DMS 273 (cell line): Measurements from ENCODE around the gene TFEB.
A peak's percentile ranks its signal among the peaks of the same experiment; 100 is the strongest.

Experiments used
- DNase-seq: peaks from one replicate; lab custom pipeline; 2025; ENCODE audit not compliant: unreplicated experiment; lab: John Stamatoyannopoulos, UW

TFEB gene

DNA sequence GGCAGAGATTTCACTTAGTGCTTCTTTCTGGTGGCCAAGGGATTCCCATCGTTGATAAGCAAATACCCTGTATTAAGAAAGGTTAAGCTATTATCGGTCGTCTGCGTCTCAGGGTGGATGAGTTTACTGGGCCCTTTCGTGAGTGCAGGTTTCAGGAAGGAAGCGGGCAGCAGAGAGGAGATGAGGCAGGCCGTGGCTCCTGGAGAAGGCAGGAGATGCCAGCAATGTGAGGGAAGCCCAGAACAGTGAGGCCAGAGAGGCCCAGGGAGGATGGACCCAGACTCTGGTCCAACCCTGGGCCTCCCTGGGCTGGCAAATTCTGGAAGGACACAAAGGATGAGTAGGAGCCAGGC, 11.2 kb downstream of the TFEB start:
- DNase-seq: no peak

GRCh38 chr6:41723530-41724227, 11.7 kb downstream of the TFEB start:
- no peak for DNase-seq

GRCh38 chr6:41722969-41723529, 12.4 kb downstream of the TFEB start:
- no peak for DNase-seq

DNA sequence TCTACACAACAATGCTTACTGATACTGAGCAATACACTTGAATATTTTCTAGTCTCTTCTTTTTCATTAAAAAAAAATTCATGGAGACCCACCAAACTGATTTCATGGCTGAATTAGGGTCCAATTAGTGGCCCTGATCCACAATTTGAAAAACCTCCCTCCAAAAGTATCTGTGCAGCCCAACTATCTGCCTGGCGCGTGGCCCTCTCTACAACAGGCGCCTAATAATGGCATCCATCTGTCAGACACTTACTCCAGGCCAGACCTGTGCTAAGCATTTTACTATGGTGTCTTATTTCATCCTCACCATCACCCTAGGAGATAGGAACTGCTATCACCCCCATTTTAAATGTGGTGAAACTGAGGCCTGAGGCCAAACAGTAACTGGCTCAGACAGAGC, 14.0 kb downstream of the TFEB start:
- peak; percentile 37 for DNase-seq

DNA sequence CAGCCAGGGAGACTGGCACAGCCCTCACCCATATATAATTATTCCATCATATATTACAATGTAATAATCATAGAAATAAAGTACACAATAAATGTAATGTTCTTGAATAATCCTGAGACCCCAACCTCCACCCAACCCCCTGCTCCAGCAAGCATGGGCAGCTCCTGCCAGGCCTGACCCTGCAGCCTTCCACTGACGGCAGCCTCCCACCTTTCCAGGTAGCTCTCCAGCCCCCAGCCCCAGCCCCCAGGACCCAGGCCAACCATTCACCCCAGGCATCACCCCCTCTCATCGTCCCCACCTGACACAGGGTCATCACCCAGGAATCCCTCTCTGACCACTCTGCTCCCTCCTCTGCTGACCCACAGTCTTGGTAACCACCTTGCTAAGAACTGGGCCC, 14.6 kb downstream of the TFEB start:
- no peak for DNase-seq

GRCh38 chr6:41720262-41720620, 15.2 kb downstream of the TFEB start:
- DNase-seq: no peak

DNA sequence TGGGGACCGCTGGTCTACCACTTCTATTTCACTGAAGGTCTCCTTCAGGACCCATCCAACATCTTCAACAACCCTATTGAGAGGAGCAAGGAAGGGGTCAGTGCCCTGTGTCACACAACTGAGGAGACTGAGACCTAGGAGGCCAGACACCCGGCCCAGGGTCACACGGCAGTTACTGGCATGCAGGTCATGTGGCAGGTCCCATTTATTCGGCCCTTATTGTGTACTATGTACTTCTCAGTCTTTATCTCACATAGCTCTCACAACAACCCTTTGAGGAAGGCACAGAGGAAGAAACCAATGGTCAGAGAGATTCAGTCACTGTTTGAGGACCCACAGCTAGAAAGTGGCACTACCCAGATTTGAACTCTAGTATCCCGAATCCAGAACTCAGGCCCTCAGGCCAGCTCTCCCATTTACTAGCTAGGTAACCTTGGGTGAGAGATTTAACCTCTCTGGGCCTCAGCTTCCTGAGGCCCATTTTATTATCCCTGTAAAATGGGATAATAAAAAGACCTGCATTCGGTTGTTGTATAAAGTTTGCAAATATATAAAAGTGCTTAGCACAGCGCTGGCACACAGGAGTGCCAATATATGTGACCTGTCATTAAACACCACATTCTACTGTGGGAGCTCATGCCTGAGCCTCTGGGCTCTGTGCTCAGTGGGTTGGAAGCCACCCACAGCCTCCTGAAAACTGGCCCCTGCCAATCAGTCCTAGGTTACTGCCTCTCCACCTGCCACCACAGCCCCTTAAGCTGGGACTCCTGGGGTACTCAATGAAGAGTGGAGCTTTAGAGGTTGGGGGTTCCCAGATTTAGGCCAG, 15.8 kb downstream of the TFEB start:
- no peak for DNase-seq

GRCh38 chr6:41718828-41719227, 16.6 kb downstream of the TFEB start:
- no peak for DNase-seq

DNA sequence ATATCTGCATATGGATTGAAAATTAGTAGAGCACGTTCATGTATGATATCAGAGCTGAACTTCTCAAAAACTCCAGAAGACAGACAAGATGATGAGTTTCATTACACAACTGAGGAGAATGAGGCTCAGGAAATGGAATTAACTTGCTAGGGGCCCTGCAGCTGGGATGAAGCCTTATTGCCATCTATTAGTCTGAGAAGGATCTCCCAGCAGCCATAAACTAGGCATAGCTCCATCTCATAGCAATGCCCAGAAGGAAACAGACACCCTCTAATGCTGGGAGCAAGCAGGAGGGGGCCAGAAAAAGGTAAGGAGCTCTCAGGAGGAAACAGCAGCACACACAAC, 18.0 kb downstream of the TFEB start:
- DNase-seq: no peak

- DNase-seq: peak; percentile 48
Measured at GRCh38 chr6:41716516-41717391, 18.7 kb downstream of the TFEB start.

DNA sequence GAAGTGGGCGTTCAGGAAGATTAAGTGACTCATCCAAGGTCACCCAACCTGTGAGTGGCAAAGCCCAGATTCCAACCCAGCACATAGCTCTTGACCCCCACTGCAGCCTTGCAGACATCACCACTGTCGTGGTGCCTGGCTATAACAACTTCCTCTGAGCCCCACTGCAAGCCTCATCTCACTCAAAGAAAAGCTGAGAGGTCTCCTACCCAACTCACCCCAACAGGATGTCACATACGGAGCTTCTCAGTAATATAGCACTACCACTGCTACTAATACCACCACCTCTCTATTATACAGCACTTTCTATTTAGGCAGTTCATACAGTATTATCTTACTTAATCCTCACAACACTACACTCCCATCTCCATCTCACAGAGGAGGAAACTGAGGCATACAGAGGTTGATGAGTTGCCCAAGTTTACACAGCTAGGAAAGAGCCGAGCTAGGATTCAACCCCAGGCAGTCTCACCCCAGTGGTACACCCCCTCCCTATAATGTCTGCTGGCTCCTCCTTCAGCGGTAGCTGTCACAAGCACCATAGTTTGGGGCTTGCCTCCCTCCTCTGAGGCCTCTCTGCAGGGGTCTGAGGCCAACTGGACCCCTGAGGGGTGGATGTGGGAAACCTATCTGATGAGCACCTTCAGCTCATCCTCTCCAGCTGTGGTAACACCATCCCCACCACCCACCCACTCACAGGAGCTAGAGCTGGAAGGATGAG, 19.5 kb downstream of the TFEB start:
- DNase-seq: no peak

DNA sequence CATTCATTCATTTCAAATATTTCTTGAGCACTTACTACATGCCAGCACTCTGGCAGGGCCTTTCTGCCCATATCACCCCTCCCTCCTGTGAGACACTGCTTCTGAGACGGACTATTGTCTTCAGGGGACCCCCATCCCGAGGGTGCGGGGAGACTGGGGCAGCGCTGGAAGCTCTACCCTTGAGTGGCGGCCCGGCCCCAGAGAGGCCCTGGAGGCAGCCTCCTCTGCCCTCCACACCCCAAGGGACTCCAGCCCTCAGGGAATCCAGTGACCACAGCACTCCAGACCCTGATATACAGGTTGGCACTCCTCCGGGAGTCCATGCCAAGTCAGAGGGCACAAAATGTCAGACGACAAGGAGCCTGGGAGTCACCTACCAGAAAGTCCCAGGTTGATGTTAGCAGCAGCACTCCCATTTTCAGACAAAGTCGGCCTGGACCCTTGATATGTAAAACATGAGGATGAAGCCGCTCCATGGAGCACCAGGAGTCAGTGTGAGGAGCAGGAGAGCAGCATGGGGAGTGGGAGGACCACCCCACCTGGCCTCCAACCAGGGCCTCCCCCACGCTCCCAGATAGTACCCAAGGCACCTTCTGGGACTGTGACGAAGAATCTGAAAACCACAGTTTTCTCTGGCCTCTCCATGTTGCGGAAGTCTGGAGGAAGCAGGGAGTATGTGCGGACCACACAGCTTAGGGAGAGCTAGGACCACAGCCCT, 20.7 kb downstream of the TFEB start:
- no peak for DNase-seq

- no peak for DNase-seq
Measured at GRCh38 chr6:41713650-41714291, 21.6 kb downstream of the TFEB start.

DNA sequence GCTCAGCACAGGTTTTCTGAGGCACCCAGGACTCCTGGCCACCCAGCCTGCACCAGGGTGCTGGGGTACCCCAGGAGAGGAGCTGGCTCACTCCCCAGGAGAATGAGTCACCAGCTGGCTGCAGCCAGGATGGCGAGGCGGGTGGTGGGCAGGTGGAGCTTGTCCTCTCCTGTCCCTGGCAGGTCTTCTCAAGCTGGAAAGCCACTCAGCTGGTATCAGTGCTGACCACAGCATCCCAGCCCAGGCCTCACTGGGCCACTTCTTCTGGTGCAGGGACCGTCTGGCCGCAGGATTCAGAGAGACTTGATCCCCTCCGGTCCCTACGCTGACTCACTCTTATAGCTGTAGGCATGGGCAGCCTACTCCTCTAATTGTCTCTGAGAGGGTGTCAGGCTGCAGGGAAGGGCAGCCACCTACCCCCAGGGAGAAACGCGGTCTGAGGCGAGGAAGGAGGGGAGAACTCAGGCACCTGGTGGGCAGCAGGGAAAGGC, 22.2 kb downstream of the TFEB start:
- peak; percentile 63 for DNase-seq

- DNase-seq: peak; percentile 48
Measured at GRCh38 chr6:41712651-41713103, 22.7 kb downstream of the TFEB start.

DNA sequence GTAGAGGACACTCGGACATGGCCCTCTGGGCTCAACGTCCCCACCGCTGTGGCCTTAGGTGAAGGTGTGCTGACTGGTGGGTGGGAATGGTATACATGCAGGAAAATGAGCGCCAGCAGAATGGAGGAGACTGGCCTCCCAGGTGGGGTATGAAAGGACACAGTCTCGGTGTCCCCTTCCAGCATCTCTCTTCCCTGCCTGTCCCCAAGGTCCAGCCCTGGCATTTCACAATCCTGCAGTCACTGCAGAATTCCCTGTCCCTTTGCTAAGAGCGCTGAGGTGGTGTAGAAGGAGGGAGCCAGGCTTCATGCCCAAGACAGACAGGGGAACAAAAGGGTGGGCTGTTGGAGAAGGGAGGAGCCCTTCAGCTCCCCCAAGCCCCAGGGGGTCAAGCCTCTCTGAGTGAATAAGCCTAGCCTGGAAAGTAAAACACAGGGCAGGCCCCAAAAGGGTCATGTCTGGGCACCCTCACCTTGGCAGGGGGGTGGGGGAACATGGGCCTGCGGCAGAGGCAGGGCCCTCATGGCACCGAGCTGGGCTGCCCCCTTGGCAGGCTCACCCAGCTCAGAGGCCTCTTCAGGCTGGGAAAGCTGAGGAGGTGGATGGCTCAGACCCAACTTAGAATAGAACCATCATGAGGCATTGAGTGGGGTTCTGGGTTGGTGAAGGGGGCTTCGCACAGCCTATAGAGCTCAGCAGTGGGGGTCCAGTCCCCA, 23.9 kb downstream of the TFEB start:
- no peak for DNase-seq

GRCh38 chr6:41709375-41709774, 26.0 kb downstream of the TFEB start:
- DNase-seq: no peak

DNA sequence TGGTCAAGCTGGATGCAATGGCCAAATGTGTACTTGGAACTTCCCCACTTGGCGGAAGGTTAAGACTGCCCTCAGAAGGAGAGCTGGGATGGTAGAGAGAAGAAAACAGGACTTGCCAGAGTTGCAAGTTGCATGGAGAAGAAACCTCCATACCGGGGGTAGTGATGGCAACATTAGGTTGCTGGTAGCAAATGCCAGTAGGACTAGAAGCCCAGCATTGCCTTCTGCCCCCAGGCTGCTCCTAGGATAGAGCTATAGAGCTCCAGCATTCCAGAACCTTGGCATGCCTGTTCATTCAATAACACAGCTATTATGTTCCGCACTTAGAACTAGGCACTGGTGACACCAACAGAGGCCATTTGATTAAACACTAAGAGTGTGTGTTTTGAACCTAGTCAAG, 26.6 kb downstream of the TFEB start:
- no peak for DNase-seq
